Naive thymus-derived CD8-positive, alpha-beta T cell (primary cell): ENCODE data around the gene SLC39A11. TPM values are rescaled to one million over a fixed set of nuclear protein-coding genes. Genes with fewer than 3 reads are reported as not detected.
"Not testable (repeated sequence)": the region's sequence is repeated elsewhere in the genome, so short reads cannot be mapped to it uniquely, and the experiment has no call there.

Source experiments
- ATAC-seq, 2 donors: fragments of 150-1000 bp; cut with Tn5 transposase in 1 of 2; sonication (Bioruptor Pico), chemical (Tn5 transposase) in 1 of 2; 1 replicate in 1 of 2; 2 replicates in 1 of 2; pipeline ENCODE4 v1.10.0; 2021; ENCODE audit warnings: mild to moderate bottlenecking in 2 of 2, moderate library complexity in 2 of 2
- POLR2A ChIA-PET: fragments of 350-600 bp; sonication (Branson Sonifier 250); formaldehyde crosslinking; loops from one replicate; lab custom pipeline; 2021; ENCODE audit warnings: antibody characterized with exemption; lab: Charles Lee
- DNase-seq, 10 donors: peaks; one replicate each; pipeline versions ENCODE4 v3.0.0 to v3.0.0-alpha.2; 2020 to 2022
- H3K27ac Mint-ChIP-seq, 10 donors: one replicate each; pipeline ENCODE4 v1.8.0; 2020 to 2022; ENCODE audit warnings: mild to moderate bottlenecking in 10 of 10, mixed read lengths in 10 of 10, moderate library complexity in 4 of 10, inconsistent platforms in 1 of 10
- H3K27me3 Mint-ChIP-seq, 5 donors: one replicate each; pipeline ENCODE4 v1.8.0; 2021 to 2022; ENCODE audit warnings: mixed read lengths in 5 of 5
- H3K36me3 Mint-ChIP-seq, 3 donors: one replicate each; pipeline ENCODE4 v1.8.0; 2020 to 2022; ENCODE audit warnings: mixed read lengths in 3 of 3, mild to moderate bottlenecking in 2 of 3, inconsistent platforms in 1 of 3
- H3K4me1 Mint-ChIP-seq, 4 donors: one replicate each; pipeline ENCODE4 v1.8.0; 2021 to 2022; ENCODE audit warnings: mixed read lengths in 4 of 4
- H3K4me3 Mint-ChIP-seq, 10 donors: one replicate each; pipeline ENCODE4 v1.8.0; 2020 to 2022; ENCODE audit warnings: mild to moderate bottlenecking in 10 of 10, mixed read lengths in 10 of 10, moderate library complexity in 6 of 10, inconsistent platforms in 1 of 10
- H3K9me3 Mint-ChIP-seq, 9 donors: one replicate each; pipeline ENCODE4 v1.8.0; 2020 to 2022; ENCODE audit warnings: mixed read lengths in 9 of 9, mild to moderate bottlenecking in 3 of 9, inconsistent platforms in 1 of 9, moderate library complexity in 1 of 9
- polyA plus RNA-seq, 3 donors: library from polyadenylated mRNA; unstranded; fragments of 300-500 nt; fragmentation: Illumina TruSeq; gene quantifications; one replicate each; pipeline ENCODE4 v1.2.3, GENCODE V29; 2021
- total RNA-seq, 8 experiments: library from RNA in 2 of 8; stranded (reverse) in 2 of 8; gene quantifications; one replicate each; pipeline ENCODE4 v1.2.3 and lab custom pipeline; 2021 to 2026

The SLC39A11 gene
- total and polyA plus RNA-seq, 5 experiments from 2014 or later: 6.2 to 14.4 (median 10.3) TPM

DNA sequence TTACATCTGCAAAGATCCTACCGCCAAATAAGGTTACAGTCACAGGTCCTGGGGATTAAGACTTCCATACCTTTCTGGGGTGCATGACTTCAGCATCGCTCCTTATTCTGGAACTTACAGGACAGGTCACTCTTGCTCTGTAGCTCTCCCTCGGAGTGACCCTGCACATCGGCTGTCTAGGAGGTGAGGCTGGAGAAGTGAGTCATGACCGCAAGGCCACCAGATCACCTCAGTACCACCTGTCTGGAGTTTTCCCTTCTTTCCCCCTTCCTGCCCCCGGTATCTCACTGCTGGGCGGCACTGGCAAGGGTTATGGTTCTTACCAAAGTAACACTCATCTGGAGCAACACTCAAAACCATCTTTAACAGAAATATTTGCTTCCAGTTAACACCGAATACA is 374.8 kb downstream of the SLC39A11 start:
- Mint-ChIP-seq H3K4me1 (peaks cover 17 to 23% (median 19%) of the 10 kb centered on the region in 4 donors), H3K27me3 (no peaks in the 10 kb centered on the region), H3K36me3 (peaks cover 0 to 21% (median 3%) of the 10 kb centered on the region in 3 donors), H3K4me3 (no peak overlapping the region), H3K9me3 (peaks cover 0 to 2% (median 0%) of the 10 kb centered on the region in 9 donors), H3K27ac (peak overlapping the region in 5 of 10 donors; percentile 18 to 95 (median 57))
- DNase-seq (no peak), ATAC-seq (no peak)
- POLR2A ChIA-PET: interaction anchor here (1.2 kb wide), 1 partner anchor 9 kb away, joined by 5 read pairs; no protein-coding TSS in a partner anchor

DNA sequence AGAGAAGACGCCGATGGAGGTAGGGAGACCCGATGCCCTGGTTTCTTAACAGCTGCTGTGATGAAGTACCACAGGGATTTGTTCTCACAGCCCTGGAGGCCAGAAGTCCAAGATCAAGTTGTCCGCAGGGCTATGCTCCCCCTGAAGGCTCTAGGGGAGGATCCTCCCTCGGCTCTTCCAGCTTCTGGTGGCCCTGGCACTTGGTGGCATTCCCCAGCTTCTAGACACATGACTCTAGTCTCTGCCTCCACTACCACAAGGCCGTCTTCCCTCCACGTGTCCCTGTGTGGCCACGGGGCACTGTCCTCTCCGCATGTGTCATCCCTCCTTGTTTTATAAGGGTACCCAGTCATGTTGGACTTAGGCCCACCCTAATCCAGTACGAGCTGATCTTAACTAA is 375.2 kb downstream of the SLC39A11 start:
- no peak for ATAC-seq
- peaks cover 18 to 23% (median 19%) of the 10 kb centered on the region in 4 donors for H3K4me1 Mint-ChIP-seq
- H3K4me3 Mint-ChIP-seq: no peak overlapping the region
- POLR2A ChIA-PET: interaction anchor here (1.2 kb wide), 1 partner anchor 10 kb away, joined by 5 read pairs; no protein-coding TSS in a partner anchor
- H3K9me3 Mint-ChIP-seq: peaks cover 0 to 2% (median 0%) of the 10 kb centered on the region in 9 donors
- peak overlapping the region in 5 of 10 donors; percentile 3 to 95 (median 57) for H3K27ac Mint-ChIP-seq
- H3K27me3 Mint-ChIP-seq: no peaks in the 10 kb centered on the region
- peaks cover 0 to 25% (median 3%) of the 10 kb centered on the region in 3 donors for H3K36me3 Mint-ChIP-seq
- DNase-seq: no peak

DNA sequence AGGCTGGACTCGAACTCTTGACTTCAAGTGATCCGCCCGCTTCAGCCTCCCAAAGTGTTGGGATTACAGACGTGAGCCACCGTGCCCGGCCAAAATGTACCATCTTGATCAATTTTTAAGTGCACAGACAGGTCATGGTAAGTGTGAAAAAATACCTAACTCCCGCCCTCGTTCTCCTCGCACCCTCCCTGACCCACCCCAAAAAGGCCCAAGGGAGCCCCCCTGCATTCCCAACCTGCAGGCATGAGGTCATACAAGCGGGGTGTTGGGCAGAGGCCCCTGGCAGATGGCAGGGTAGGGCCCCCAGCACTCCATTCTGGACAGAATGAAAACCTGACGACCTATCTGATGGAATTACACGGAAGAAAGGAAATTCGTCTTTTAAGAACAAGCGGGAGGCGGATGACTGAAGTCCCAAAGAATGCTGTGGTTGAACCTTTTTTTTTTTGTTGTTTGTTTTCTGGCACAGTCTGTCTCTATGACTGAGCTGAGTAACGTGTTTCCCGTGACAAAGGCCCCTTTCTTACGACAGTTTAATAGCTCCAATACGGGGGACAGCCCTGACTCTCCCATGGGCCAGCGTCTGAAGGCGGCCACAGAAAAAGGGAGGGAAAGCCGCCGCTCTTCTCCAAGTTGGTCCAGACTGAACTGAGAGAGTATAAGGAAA is 376.4 kb downstream of the SLC39A11 start:
- Mint-ChIP-seq H3K9me3 (peaks cover 3 to 9% (median 5%) of the 10 kb centered on the region in 9 donors), H3K4me3 (no peak overlapping the region), H3K27me3 (no peaks in the 10 kb centered on the region), H3K36me3 (peaks cover 3 to 36% (median 9%) of the 10 kb centered on the region in 3 donors), H3K27ac (no peak overlapping the region), H3K4me1 (peaks cover 18 to 21% (median 19%) of the 10 kb centered on the region in 4 donors)
- ATAC-seq (no peak), DNase-seq (no peak)
- POLR2A ChIA-PET: no interaction called here

DNA sequence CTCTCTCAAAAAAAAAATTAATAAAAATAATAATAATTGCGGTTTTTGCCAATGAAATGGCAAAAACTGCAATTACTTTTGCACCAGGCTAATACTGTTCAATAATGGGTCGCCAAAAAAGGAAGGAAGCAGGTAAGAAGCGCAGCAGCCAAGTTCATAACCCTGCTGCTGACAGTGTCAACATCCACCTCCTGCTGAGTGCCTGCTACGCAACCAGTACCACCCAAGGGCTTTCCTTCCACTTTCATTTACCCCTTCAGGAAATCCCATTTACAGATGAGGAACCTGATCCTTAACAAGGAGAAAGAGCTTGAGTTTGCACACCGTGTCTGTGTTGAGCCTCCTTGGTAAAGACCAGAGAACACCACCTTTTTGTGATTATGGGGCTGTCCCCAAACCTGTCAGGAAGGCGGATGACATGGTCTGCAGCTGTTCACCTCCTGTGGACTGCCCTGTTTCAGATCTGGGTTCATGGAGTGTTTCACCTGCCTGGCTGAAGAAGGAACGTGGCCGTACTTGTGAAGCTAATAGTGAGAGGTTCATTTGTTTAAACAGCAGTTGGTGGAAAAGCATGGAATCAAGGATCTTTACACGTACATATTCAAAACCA is 378.0 kb downstream of the SLC39A11 start:
- H3K27me3 Mint-ChIP-seq: no peaks in the 10 kb centered on the region
- ATAC-seq (no peak), DNase-seq (no peak)
- H3K4me1 Mint-ChIP-seq: peaks cover 10 to 18% (median 12%) of the 10 kb centered on the region in 4 donors
- POLR2A ChIA-PET: interaction anchor here (1.2 kb wide), 1 partner anchor 13 kb away, joined by 3 read pairs; no protein-coding TSS in a partner anchor
- H3K36me3 Mint-ChIP-seq: peaks cover 3 to 48% (median 16%) of the 10 kb centered on the region in 3 donors
- H3K4me3 Mint-ChIP-seq: no peak overlapping the region
- H3K9me3 Mint-ChIP-seq: peaks cover 5 to 22% (median 9%) of the 10 kb centered on the region in 9 donors
- H3K27ac Mint-ChIP-seq: no peak overlapping the region

DNA sequence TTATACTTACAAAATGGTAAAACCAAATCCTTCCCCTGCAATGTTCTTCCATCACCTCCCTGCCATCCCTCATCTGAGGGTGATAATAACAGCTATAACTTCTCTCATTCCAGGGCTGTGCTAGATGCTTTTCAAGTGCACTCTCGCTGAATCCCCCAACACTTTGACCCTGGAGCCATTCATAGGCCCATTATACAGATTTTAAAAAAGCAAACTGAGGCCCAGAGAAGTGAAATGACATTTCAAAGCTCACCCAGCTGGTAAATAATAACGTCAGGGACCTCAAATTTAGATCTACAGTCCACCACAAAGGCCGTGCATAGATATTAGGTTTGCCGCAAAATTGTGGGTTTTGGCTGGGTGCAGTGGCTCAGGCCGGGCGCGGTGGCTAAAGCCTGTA is 378.8 kb downstream of the SLC39A11 start:
- Mint-ChIP-seq H3K36me3 (peaks cover 5 to 55% (median 17%) of the 10 kb centered on the region in 3 donors), H3K27ac (peak overlapping the region in 3 of 10 donors; percentile 9 to 67 (median 37)), H3K27me3 (no peaks in the 10 kb centered on the region), H3K9me3 (peaks cover 5 to 27% (median 9%) of the 10 kb centered on the region in 9 donors), H3K4me1 (peaks cover 5 to 12% (median 8%) of the 10 kb centered on the region in 4 donors), H3K4me3 (no peak overlapping the region)
- DNase-seq (no peak), ATAC-seq (no peak)
- POLR2A ChIA-PET: interaction anchor here (1.2 kb wide), 1 partner anchor 14 kb away, joined by 3 read pairs; no protein-coding TSS in a partner anchor

DNA sequence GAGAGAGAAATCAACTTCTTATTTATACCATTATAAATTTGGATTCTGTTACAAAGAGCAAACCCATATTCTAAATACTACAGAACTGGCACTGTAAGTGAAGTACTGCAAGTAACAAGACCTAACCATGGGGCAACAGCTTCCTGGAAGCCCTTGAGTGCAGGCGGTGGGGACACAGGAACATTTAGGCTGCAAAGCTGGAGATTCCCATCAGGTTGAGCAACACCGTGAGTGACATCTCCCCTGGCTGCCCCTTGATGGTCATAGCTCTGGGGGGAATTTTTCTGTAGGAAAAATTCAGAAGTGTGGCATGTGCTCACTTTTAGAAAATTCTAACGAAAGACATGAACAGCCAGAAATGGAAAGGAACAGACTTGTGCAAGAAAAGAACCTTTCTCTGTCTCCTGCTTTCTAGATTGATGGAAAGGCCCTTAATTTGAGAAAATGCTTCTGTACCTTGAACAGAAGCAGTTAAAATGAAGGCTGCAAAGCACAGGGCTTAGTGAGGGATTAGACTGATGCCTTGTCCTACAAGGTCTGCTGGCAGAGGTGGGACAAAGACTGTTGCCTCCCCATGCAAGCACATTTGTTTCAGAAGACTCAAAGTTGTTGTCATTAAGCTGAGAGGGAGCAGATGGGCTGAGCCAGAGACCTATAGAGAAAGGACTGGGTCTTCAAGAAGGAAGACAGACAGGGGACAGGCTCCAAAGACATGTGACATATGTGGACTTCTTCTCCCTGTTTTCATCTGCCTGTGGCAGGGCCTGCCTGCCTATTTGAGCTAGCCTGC is 380.8 kb downstream of the SLC39A11 start:
- no peak for DNase-seq
- no peaks in the 10 kb centered on the region for H3K27me3 Mint-ChIP-seq
- H3K4me1 Mint-ChIP-seq: peaks cover 5 to 12% (median 8%) of the 10 kb centered on the region in 4 donors
- H3K9me3 Mint-ChIP-seq: peaks cover 5 to 40% (median 17%) of the 10 kb centered on the region in 9 donors
- H3K27ac Mint-ChIP-seq: no peak overlapping the region
- POLR2A ChIA-PET: no interaction called here
- H3K4me3 Mint-ChIP-seq: no peak overlapping the region
- no peak for ATAC-seq
- peaks cover 5 to 67% (median 22%) of the 10 kb centered on the region in 3 donors for H3K36me3 Mint-ChIP-seq

DNA sequence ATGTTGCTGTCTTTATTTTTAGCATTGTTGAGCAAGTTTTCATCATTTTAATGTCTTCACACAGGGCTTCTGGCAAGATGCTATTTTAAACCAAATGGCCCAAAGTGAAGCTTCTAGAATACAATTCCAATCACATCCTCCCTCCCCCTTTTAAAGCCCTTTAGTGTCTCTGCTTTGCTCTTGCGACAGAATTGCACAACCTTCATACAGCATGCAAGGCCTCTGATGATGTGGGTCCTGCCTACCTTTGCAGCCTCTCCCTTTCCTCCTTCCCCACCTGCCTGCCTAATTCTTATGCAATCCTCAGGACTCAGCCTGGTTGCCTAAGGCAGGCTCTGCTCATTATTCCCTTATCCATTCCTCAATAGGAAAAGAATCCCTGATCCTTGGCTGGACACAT is 381.7 kb downstream of the SLC39A11 start:
- H3K27ac Mint-ChIP-seq: peak overlapping the region in 1 of 10 donors; percentile 14
- POLR2A ChIA-PET: no interaction called here
- no peak for DNase-seq
- H3K9me3 Mint-ChIP-seq: peaks cover 5 to 40% (median 17%) of the 10 kb centered on the region in 9 donors
- no peak for ATAC-seq
- H3K36me3 Mint-ChIP-seq: peaks cover 5 to 65% (median 22%) of the 10 kb centered on the region in 3 donors
- peaks cover 5 to 12% (median 8%) of the 10 kb centered on the region in 4 donors for H3K4me1 Mint-ChIP-seq
- no peaks in the 10 kb centered on the region for H3K27me3 Mint-ChIP-seq
- peak overlapping the region in 2 of 10 donors; percentile 22 to 25 for H3K4me3 Mint-ChIP-seq

DNA sequence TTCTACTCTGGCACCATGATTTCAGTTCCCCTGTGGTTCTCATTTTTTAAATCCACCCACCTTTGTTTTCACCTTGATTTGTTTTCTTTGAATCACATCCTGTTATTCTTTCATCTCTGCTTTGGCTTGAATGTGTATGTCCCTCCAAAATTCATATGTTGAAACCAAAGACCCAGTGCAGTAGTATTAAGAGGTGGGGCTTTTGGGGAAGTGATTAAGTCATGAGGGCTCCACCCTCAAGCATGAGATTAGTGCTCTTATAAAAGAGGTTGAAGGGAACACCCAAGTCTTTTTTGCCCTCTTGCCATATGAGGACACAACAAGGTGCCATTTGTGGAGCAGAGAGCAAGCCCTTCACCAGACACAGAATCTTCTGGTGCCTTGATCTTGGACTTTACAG is 382.3 kb downstream of the SLC39A11 start:
- H3K4me3 Mint-ChIP-seq: no peak overlapping the region
- H3K36me3 Mint-ChIP-seq: peaks cover 5 to 60% (median 22%) of the 10 kb centered on the region in 3 donors
- DNase-seq: no peak
- H3K4me1 Mint-ChIP-seq: peaks cover 5 to 12% (median 8%) of the 10 kb centered on the region in 4 donors
- no peaks in the 10 kb centered on the region for H3K27me3 Mint-ChIP-seq
- peaks cover 5 to 40% (median 17%) of the 10 kb centered on the region in 9 donors for H3K9me3 Mint-ChIP-seq
- POLR2A ChIA-PET: no interaction called here
- ATAC-seq: no peak
- H3K27ac Mint-ChIP-seq: peak overlapping the region in 1 of 10 donors; percentile 32

DNA sequence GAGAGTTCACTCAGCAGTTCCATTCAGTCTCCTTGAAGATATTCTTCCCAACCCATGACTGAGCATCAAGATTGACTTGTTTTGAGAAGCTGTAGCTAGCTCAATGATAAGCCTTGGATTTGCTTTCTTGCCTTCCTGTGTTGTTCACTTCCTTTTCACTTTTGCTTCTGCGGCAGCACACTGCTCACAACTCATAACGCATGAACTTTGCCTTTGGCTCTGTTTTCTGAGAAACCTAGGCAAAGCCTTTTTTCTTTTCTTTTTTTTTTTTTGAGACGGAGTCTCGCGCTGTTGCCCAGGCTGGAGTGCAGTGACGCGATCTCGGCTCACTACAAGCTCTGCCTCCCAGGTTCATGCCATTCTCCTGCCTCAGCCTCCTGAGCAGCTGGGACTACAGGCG is 383.8 kb downstream of the SLC39A11 start:
- DNase-seq, ATAC-seq, H3K27me3 Mint-ChIP-seq, POLR2A ChIA-PET, H3K4me3 Mint-ChIP-seq: not testable (repeated sequence)
- H3K9me3 Mint-ChIP-seq: peaks cover 5 to 40% (median 17%) of the 10 kb centered on the region in 9 donors
- peaks cover 2 to 58% (median 26%) of the 10 kb centered on the region in 3 donors for H3K36me3 Mint-ChIP-seq
- peak overlapping the region in 1 of 10 donors; percentile 76 for H3K27ac Mint-ChIP-seq
- peaks cover 5 to 12% (median 7%) of the 10 kb centered on the region in 4 donors for H3K4me1 Mint-ChIP-seq

DNA sequence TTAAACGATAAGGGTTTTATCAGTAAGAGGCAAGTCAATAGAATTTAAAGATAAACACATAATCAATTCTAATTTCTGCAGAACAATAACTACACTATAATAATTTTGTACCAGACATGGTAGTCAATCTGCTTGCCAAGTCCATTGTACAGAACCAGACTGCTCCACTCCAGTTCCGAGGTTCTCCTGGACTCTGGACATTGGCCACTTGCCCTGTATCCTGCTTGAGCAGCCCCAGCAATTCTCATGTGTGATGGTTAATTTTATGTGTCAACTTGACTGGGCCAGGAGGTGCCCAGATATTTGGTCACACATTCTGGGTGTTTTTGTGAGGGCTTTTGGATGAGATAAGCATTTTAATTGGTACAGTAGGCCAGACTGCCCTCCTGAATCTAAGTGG is 384.6 kb downstream of the SLC39A11 start:
- H3K4me3 Mint-ChIP-seq: no peak overlapping the region
- peaks cover 2 to 51% (median 26%) of the 10 kb centered on the region in 3 donors for H3K36me3 Mint-ChIP-seq
- POLR2A ChIA-PET: no interaction called here
- no peak overlapping the region for H3K27ac Mint-ChIP-seq
- H3K9me3 Mint-ChIP-seq: peaks cover 5 to 40% (median 17%) of the 10 kb centered on the region in 9 donors
- DNase-seq: no peak
- ATAC-seq: no peak
- peaks cover 5 to 12% (median 7%) of the 10 kb centered on the region in 4 donors for H3K4me1 Mint-ChIP-seq
- no peaks in the 10 kb centered on the region for H3K27me3 Mint-ChIP-seq

DNA sequence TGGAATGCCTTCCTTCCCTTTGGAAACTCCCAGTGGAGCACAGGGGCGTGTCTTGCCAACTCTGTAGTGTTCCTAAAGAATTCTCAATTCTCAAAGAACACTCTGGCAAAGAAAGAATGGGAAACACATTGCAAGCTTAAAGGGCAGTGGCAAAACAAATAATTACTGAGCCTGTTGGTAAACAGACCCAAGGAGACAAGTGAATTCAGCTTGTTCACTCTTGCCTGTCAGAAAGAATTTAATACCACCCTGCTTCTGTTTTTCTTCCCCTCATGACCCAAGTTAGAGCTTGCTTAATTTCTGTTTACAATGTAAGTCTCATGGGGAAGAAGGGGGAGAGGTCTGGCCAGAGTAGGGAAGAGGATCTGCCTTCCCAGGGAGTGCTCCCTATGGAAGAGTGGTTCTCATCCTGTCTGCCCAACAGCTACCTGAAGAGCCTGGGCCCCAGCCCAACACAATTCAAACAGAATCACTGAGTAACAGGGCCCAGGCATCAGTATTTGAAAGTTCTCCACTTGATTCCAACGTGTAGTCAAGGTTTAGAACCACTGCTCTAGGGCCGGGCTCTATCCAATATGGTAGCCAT is 386.0 kb downstream of the SLC39A11 start:
- Mint-ChIP-seq H3K9me3 (peaks cover 5 to 34% (median 14%) of the 10 kb centered on the region in 9 donors), H3K27me3 (no peaks in the 10 kb centered on the region), H3K36me3 (peaks cover 5 to 38% (median 22%) of the 10 kb centered on the region in 3 donors), H3K4me1 (peaks cover 5 to 12% (median 7%) of the 10 kb centered on the region in 4 donors), H3K27ac (no peak overlapping the region), H3K4me3 (no peak overlapping the region)
- POLR2A ChIA-PET: no interaction called here
- DNase-seq (no peak), ATAC-seq (no peak)

DNA sequence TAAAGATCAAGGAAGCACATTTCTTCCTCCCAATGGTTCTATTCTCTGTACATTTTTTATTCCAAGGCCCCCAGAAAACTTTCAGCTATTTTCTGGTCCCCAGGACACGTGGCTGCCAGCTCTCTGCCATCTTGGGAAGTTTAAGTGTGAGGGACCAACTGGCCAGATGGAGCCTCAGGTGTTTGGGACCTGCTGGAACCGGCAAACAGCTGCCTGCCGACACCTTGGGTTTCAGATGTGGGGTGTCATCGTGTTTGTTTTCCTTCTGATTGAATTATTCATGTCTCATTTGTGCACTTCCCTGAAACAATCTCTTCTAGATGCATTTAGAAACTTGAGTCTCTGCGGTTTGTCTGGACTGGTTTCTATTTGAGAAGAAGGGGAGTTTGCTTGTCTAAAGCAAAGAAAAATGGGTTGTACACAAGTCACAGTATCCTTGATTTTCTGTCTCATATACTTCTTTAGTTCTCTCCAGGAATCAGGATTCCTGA is 386.5 kb downstream of the SLC39A11 start:
- H3K27me3 Mint-ChIP-seq: no peaks in the 10 kb centered on the region
- H3K9me3 Mint-ChIP-seq: peaks cover 1 to 31% (median 11%) of the 10 kb centered on the region in 9 donors
- H3K27ac Mint-ChIP-seq: no peak overlapping the region
- no peak overlapping the region for H3K4me3 Mint-ChIP-seq
- ATAC-seq (no peak), DNase-seq (no peak)
- H3K4me1 Mint-ChIP-seq: peaks cover 5 to 11% (median 6%) of the 10 kb centered on the region in 4 donors
- POLR2A ChIA-PET: no interaction called here
- H3K36me3 Mint-ChIP-seq: peaks cover 5 to 33% (median 16%) of the 10 kb centered on the region in 3 donors
